HG02763 (cell line): ENCODE results near the gene LCOR.

Source experiments
- ATAC-seq: cut with Tn5 transposase; IDR thresholded peaks from one replicate; pipeline ENCODE4 v1.9.1; 2021; ENCODE audit warnings: mild to moderate bottlenecking, moderate library complexity; ENCODE audit not compliant: unreplicated experiment

LCOR gene

GRCh38 chr10:96889415-96890171 is 57.5 kb downstream of the LCOR start:
- no peak for ATAC-seq

GRCh38 chr10:96890172-96890513 is 58.0 kb downstream of the LCOR start:
- no peak for ATAC-seq

GRCh38 chr10:96890580-96890979 is 58.5 kb downstream of the LCOR start:
- ATAC-seq, result no peak

GRCh38 chr10:96891840-96892239 is 59.7 kb downstream of the LCOR start:
- no peak for ATAC-seq

GRCh38 chr10:96895662-96896424 is 63.7 kb downstream of the LCOR start:
- no peak for ATAC-seq

GRCh38 chr10:96896884-96897589 is 64.9 kb downstream of the LCOR start:
- no peak for ATAC-seq

GRCh38 chr10:96902117-96902516 is 70.0 kb downstream of the LCOR start:
- ATAC-seq, result no peak

GRCh38 chr10:96902731-96903358 is 70.7 kb downstream of the LCOR start:
- ATAC-seq, result no peak

- no peak for ATAC-seq
These were observed 72.5 kb downstream of the LCOR start for GRCh38 chr10:96904648-96905047.

- ATAC-seq, result no peak
These were observed 74.8 kb downstream of the LCOR start for GRCh38 chr10:96906864-96907263.

- no peak for ATAC-seq
These were observed 78.6 kb downstream of the LCOR start for GRCh38 chr10:96910488-96911395.

GRCh38 chr10:96912405-96912804 is 80.3 kb downstream of the LCOR start:
- ATAC-seq, result no peak

GRCh38 chr10:96913906-96914305 is 81.8 kb downstream of the LCOR start:
- ATAC-seq, result no peak

- ATAC-seq, result no peak
These were observed 85.5 kb downstream of the LCOR start for GRCh38 chr10:96917628-96918027.

- ATAC-seq, result no peak
These were observed 86.3 kb downstream of the LCOR start for GRCh38 chr10:96918214-96919002.

GRCh38 chr10:96919785-96920430 is 87.8 kb downstream of the LCOR start:
- ATAC-seq, result no peak

- ATAC-seq, result no peak
These were observed 89.6 kb downstream of the LCOR start for GRCh38 chr10:96921655-96922054.

- ATAC-seq, result no peak
These were observed 91.2 kb downstream of the LCOR start for GRCh38 chr10:96922978-96923948.
